Endothelial cell of umbilical vein (primary cell): ENCODE measurements around the gene ACAA1. TPM values are rescaled to one million over a fixed set of nuclear protein-coding genes. Genes with fewer than 3 reads are reported as not detected.

Experiments used
- BruUV-seq: library from RNA; stranded (reverse); fragments of 400-500 nt; replicated peaks from 2 replicates; lab custom pipeline; 2021; lab: Mats Ljungman, UMichigan
- CTCF ChIA-PET: fragments of 300-600, 350-600 bp; sonication (Branson Sonifier 250); formaldehyde crosslinking; loops from one replicate; lab custom pipeline; 2021; ENCODE audit warnings: antibody characterized with exemption, inconsistent platforms; lab: Charles Lee
- POLR2A ChIA-PET: fragments of 300-600, 350-600 bp; sonication (Branson Sonifier 250); formaldehyde crosslinking; loops from one replicate; lab custom pipeline; 2021; ENCODE audit warnings: antibody characterized with exemption, inconsistent platforms; lab: Charles Lee
- DNase-seq: peaks from one replicate; pipeline ENCODE4 v3.0.0-alpha.2; 2011; ENCODE audit warnings: low read depth, low spot score
- FAIRE-seq: peaks from 2 replicates; lab custom pipeline; 2011; peaks lifted over from hg19 to GRCh38; lab: Jason Lieb, UNC
- H2AFZ ChIP-seq: 2 replicates; pipeline ENCODE4 v1.6.0; 2012; ENCODE audit warnings: low read depth, low read length, control low read depth, inconsistent platforms
- H3K27ac ChIP-seq: 2 replicates; pipeline ENCODE4 v1.5.1; 2011; ENCODE audit warnings: low read depth, mild to moderate bottlenecking, control low read depth, low read length, moderate library complexity; ENCODE audit not compliant: insufficient read depth
- H3K27me3 ChIP-seq, 2 experiments: 2 replicates each; pipeline versions ENCODE4 v1.6.0 to v1.6.1; 2011; ENCODE audit warnings: low read length in 2 of 2, mixed read lengths in 1 of 2; ENCODE audit not compliant: control insufficient read depth in 2 of 2, insufficient read depth in 2 of 2
- H3K36me3 ChIP-seq, 2 experiments: 2 replicates in 1 of 2; 3 replicates in 1 of 2; pipeline ENCODE4 v1.5.1; 2011; ENCODE audit warnings: low read length in 2 of 2, mild to moderate bottlenecking in 1 of 2, moderate library complexity in 1 of 2; ENCODE audit not compliant: control insufficient read depth in 2 of 2, insufficient read depth in 2 of 2; ENCODE audit errors: extremely low read depth in 1 of 2
- H3K4me1 ChIP-seq: 3 replicates; pipeline ENCODE4 v1.5.1; 2011; ENCODE audit warnings: mild to moderate bottlenecking, low read length; ENCODE audit not compliant: control insufficient read depth, insufficient read depth; ENCODE audit errors: extremely low read depth
- H3K4me2 ChIP-seq: 2 replicates; pipeline ENCODE4 v1.6.1; 2011; ENCODE audit warnings: low read length, control low read depth, mixed read lengths; ENCODE audit not compliant: insufficient read depth
- H3K4me3 ChIP-seq, 3 experiments: fragments of 200-600 bp in 1 of 3; sonication (generic), shearing (Covaris generic) in 1 of 3; replicated peaks in 1 of 3; 2 replicates each; pipeline ENCODE4 v1.5.1; 2011 to 2016; ENCODE audit warnings: control low read depth in 3 of 3, low read length in 3 of 3, mild to moderate bottlenecking in 2 of 3, inconsistent platforms in 1 of 3, low read depth in 1 of 3, moderate library complexity in 1 of 3; ENCODE audit not compliant: insufficient read depth in 1 of 3
- H3K79me2 ChIP-seq: 2 replicates; pipeline ENCODE4 v1.6.0; 2012; ENCODE audit warnings: low read length, inconsistent platforms; ENCODE audit not compliant: control insufficient read depth, insufficient read depth
- H3K9ac ChIP-seq: replicated peaks from 2 replicates; pipeline ENCODE3; 2011; ENCODE audit warnings: low read length, control low read depth; ENCODE audit not compliant: insufficient read depth; ENCODE audit errors: extremely low read depth
- H3K9me1 ChIP-seq: replicated peaks from 3 replicates; pipeline ENCODE4 v1.6.0; 2011; ENCODE audit warnings: mild to moderate bottlenecking, low read length; ENCODE audit not compliant: control insufficient read depth, insufficient read depth; ENCODE audit errors: extremely low read depth
- H3K9me3 ChIP-seq: replicated peaks from 2 replicates; pipeline ENCODE4 v1.5.1; 2012; ENCODE audit warnings: low read length, inconsistent platforms; ENCODE audit not compliant: control insufficient read depth, insufficient read depth
- H4K20me1 ChIP-seq: replicated peaks from 2 replicates; pipeline ENCODE3; 2011; ENCODE audit warnings: mild to moderate bottlenecking, low read length; ENCODE audit not compliant: control insufficient read depth, insufficient read depth; ENCODE audit errors: extremely low read depth
- EZH2 ChIP-seq: IDR thresholded peaks from 2 replicates; pipeline ENCODE4 v1.6.1; 2012; ENCODE audit warnings: borderline replicate concordance, low read depth, mild to moderate bottlenecking, moderate library complexity, low read length, inconsistent platforms; ENCODE audit not compliant: severe bottlenecking
- FOS ChIP-seq: IDR thresholded peaks from 2 replicates; pipeline ENCODE4 v1.6.1; 2011; ENCODE audit warnings: mild to moderate bottlenecking, low read length, moderate library complexity, borderline replicate concordance; ENCODE audit not compliant: insufficient read depth
- GATA2 ChIP-seq: IDR thresholded peaks from 2 replicates; pipeline ENCODE4 v1.7.0; 2011; ENCODE audit warnings: low read depth, mild to moderate bottlenecking, moderate library complexity, mixed read lengths, low read length; ENCODE audit not compliant: insufficient read length, insufficient read depth
- JUN ChIP-seq: IDR thresholded peaks from 2 replicates; pipeline ENCODE4 v1.6.1; 2011; ENCODE audit warnings: borderline replicate concordance, low read depth; ENCODE audit not compliant: insufficient read length, insufficient read depth
- MYC ChIP-seq: IDR thresholded peaks from one replicate; pipeline ENCODE4 v1.6.1; 2011; ENCODE audit warnings: mild to moderate bottlenecking, low read depth, low read length
- POLR2A ChIP-seq: IDR thresholded peaks from 2 replicates; pipeline ENCODE4 v1.6.1; 2012; ENCODE audit warnings: low read depth, mild to moderate bottlenecking, control low read depth, low read length
- POLR2AphosphoS5 ChIP-seq: IDR thresholded peaks from 2 replicates; pipeline ENCODE4 v1.6.1; 2012; ENCODE audit warnings: low read depth, mild to moderate bottlenecking, control low read depth, low read length, moderate library complexity; ENCODE audit not compliant: insufficient read depth
- dilution Hi-C: fragments of 300-500 bp; cut with MboI; formaldehyde crosslinking; loops from one replicate; pipeline ENCODE4 v1.15.0; 2019; ENCODE audit warnings: low sequenced_read_pairs; ENCODE audit not compliant: extremely low pct_ligation_motif_present
- intact Hi-C: fragments of 100-400 bp; cut with micrococcal nuclease; formaldehyde crosslinking; loops from one replicate; pipeline ENCODE4 v1.10.0; 2022
- polyA plus RNA-seq, 4 experiments: library from polyadenylated mRNA; depleted of rRNA in 3 of 4; stranded (reverse) in 3 of 4; unstranded in 1 of 4; fragments of >200 nt; gene quantifications; 2 replicates each; pipeline versions ENCODE4 v1.2.1 to v1.2.3, GENCODE V29; 2011 to 2012; ENCODE audit warnings: missing spikeins in 1 of 4
- total RNA-seq: library from RNA; stranded (reverse); gene quantifications from 2 replicates; pipeline ENCODE4 v1.2.3, GENCODE V29; 2021
- TF ChIP-seq, protein P1 (sequence below), 2 donors: IDR thresholded peaks; 1 replicate in 1 of 2; 2 replicates in 1 of 2; pipeline ENCODE4 v1.5.1; 2011; ENCODE audit warnings: low read length in 2 of 2, mild to moderate bottlenecking in 2 of 2, moderate library complexity in 2 of 2, control low read depth in 1 of 2, inconsistent platforms in 1 of 2, low read depth in 1 of 2; ENCODE audit not compliant: insufficient read depth in 1 of 2; ENCODE audit errors: extremely low read depth in 1 of 2
- TF ChIP-seq, protein P2 (sequence below): IDR thresholded peaks from 2 replicates; pipeline ENCODE4 v1.6.1; 2011; ENCODE audit not compliant: insufficient read depth, insufficient read length

The ACAA1 gene
- total and polyA plus RNA-seq, 2 donors (not counting 3 experiments of a cell fraction or from before 2014, with no cell fraction given) = 52.1 to 53.8 TPM

DNA sequence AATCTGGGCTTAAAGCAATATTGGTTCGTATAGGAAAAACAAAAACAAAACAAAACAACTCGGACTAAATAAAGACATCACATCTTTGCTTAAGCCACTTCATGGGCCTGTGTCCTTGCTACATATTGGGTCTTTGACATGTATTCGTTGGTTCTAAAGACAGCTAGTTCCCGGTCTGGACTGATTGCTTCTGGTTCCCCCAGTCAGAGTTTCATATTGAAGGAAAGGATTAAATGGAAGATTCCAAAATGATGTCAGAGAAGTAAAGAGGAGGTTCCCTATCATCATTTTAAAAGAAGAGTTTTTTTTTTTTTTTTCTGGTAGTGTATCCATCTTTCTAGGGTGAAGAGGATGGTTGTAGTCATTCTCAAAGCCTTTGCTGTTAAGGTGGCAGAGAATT, 30.7 kb upstream of the ACAA1 start:
- H3K9me3 ChIP-seq = no peaks in the 10 kb centered on the region
- TSS peak; percentile 7 for BruUV-seq
- no peaks in the 10 kb centered on the region for H3K9me1 ChIP-seq
- no peaks in the 10 kb centered on the region for H3K27me3 ChIP-seq
- TF ChIP-seq FOS = no peak
- H3K4me1 ChIP-seq = peaks cover 4% of the 10 kb centered on the region
- no peak overlapping the region for H3K4me2 ChIP-seq
- POLR2A ChIA-PET = no interaction called here
- CTCF ChIA-PET = interaction anchor here (5.7 kb wide), 1 partner anchor 29 kb away, joined by 43 read pairs; the partner anchor contains the start of genes ACAA1 and MYD88
- H3K4me3 ChIP-seq = no peak overlapping the region
- intact Hi-C loops (no loop called here), dilution Hi-C loops (no loop called here)
- H3K9ac ChIP-seq = no peak overlapping the region
- H4K20me1 ChIP-seq = no peaks in the 10 kb centered on the region
- H2AFZ ChIP-seq = no peak overlapping the region
- H3K36me3 ChIP-seq = no peaks in the 10 kb centered on the region
- H3K79me2 ChIP-seq = peaks cover 60% of the 10 kb centered on the region
- DNase-seq (no peak), FAIRE-seq (no peak)
- no peak overlapping the region for H3K27ac ChIP-seq

DNA sequence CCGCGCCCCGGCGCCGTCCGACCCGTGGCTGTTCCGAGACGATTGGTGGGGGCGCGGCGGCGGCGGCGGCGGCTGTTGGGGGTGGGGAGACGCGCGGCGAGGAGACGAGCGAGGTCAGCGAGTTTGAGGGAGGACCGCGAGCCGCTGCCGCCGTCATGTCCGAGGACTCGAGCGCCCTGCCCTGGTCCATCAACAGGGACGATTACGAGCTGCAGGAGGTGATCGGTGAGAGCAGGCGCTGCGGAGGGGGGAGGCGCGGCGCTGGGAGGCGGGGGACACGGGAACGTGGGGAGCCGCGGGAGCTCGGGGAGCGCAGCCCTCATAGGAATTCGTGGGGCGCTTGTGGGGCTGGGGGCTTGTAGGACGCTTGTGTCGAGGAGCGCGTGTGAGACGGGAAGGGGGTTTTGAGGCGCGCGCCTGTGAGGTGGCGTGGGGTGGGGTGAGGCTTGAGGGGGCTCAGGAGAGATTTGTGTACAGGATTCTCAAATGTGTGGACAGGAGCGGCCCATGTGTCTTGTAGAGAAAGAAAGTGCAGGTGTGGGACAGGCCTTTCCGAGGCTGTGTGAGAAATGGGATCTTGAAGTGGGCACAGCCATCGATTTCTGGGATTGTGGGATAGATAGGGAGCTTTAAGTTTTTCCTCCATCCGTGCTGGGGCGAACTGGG, 28.9 kb upstream of the ACAA1 start:
- Histone ChIP-seq H3K9me3 (no peaks in the 10 kb centered on the region), H3K9me1 (no peaks in the 10 kb centered on the region), H3K4me1 (peaks cover 4% of the 10 kb centered on the region), H3K4me3 (peak overlapping the region; percentile 62 to 88 (median 86)), H4K20me1 (no peaks in the 10 kb centered on the region), H3K9ac (peak overlapping the region; percentile 74), H3K4me2 (peak overlapping the region; percentile 86), H3K36me3 (no peaks in the 10 kb centered on the region), H2AFZ (peak overlapping the region; percentile 57), H3K79me2 (peaks cover 45% of the 10 kb centered on the region), H3K27ac (peak overlapping the region; percentile 81), H3K27me3 (no peaks in the 10 kb centered on the region)
- intact Hi-C loops (loop anchor here (1.0 kb wide), 2 partner anchors 29 to 180 kb away; partner anchors contain the start of genes ACAA1 and XYLB), dilution Hi-C loops (no loop called here)
- FAIRE-seq (no peak), DNase-seq (no peak)
- ChIA-PET CTCF (interaction anchor here (0.6 to 5.7 kb wide), 12 partner anchors 11 to 490 kb away, joined by 3 to 43 read pairs (median 4); partner anchors contain the start of genes ACAA1, EXOG, MYD88 and XYLB), POLR2A (interaction anchor here (1.5 to 1.9 kb wide), 2 partner anchors 11 to 29 kb away, joined by 4 to 22 read pairs; partner anchors contain the start of gene ACAA1)
- no TSS peak for BruUV-seq
- no peak for TF ChIP-seq GATA2
- no peak for TF ChIP-seq POLR2AphosphoS5
- TF ChIP-seq, protein P1, sequence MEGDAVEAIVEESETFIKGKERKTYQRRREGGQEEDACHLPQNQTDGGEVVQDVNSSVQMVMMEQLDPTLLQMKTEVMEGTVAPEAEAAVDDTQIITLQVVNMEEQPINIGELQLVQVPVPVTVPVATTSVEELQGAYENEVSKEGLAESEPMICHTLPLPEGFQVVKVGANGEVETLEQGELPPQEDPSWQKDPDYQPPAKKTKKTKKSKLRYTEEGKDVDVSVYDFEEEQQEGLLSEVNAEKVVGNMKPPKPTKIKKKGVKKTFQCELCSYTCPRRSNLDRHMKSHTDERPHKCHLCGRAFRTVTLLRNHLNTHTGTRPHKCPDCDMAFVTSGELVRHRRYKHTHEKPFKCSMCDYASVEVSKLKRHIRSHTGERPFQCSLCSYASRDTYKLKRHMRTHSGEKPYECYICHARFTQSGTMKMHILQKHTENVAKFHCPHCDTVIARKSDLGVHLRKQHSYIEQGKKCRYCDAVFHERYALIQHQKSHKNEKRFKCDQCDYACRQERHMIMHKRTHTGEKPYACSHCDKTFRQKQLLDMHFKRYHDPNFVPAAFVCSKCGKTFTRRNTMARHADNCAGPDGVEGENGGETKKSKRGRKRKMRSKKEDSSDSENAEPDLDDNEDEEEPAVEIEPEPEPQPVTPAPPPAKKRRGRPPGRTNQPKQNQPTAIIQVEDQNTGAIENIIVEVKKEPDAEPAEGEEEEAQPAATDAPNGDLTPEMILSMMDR (IDR thresholded peaks at IDR 0.05; ENCODE audit: extremely low read depth in 1 of 2, insufficient read depth in 1 of 2, low read depth in 1 of 2, low read length in 2 of 2) = no peak
- TF ChIP-seq POLR2A = no peak
- TF ChIP-seq, protein P2, sequence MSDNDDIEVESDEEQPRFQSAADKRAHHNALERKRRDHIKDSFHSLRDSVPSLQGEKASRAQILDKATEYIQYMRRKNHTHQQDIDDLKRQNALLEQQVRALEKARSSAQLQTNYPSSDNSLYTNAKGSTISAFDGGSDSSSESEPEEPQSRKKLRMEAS = no peak
- TF ChIP-seq FOS = no peak
- no peak for TF ChIP-seq MYC
- TF ChIP-seq JUN = no peak
- no peak for TF ChIP-seq EZH2
